ENCODE results near the gene MTUS2.

Gene MTUS2

DNA sequence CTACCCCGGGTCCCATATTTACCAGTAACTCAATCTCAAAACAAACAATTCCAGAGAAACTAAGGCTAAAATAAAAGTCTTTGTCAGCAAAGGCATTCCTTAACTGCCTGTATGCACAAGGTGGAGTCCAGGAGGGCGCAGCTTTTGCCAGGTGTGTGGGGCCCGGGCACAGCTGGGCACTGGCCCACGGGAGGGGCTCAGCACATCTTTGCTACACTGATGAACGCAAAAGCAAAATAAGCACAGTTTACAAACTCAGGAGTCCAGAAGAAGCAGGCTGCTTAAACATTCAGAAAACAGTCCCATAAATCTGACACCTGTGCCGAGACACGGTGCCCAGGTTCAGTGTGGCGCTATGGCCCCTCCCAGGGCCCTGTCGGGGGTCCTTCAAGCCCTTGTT, 704.5 kb downstream of the MTUS2 start:
- no peaks in the 10 kb centered on the region for H3K9me3 Mint-ChIP-seq
- no peak overlapping the region for H3K4me3 Mint-ChIP-seq
- TF ChIP-seq, protein P1, sequence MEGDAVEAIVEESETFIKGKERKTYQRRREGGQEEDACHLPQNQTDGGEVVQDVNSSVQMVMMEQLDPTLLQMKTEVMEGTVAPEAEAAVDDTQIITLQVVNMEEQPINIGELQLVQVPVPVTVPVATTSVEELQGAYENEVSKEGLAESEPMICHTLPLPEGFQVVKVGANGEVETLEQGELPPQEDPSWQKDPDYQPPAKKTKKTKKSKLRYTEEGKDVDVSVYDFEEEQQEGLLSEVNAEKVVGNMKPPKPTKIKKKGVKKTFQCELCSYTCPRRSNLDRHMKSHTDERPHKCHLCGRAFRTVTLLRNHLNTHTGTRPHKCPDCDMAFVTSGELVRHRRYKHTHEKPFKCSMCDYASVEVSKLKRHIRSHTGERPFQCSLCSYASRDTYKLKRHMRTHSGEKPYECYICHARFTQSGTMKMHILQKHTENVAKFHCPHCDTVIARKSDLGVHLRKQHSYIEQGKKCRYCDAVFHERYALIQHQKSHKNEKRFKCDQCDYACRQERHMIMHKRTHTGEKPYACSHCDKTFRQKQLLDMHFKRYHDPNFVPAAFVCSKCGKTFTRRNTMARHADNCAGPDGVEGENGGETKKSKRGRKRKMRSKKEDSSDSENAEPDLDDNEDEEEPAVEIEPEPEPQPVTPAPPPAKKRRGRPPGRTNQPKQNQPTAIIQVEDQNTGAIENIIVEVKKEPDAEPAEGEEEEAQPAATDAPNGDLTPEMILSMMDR (IDR thresholded peaks at IDR 0.05) = no peak
- peaks cover 41% of the 10 kb centered on the region for H3K4me1 Mint-ChIP-seq
- peak overlapping the region; percentile 81 for H3K27ac Mint-ChIP-seq
- no peaks in the 10 kb centered on the region for H3K27me3 Mint-ChIP-seq (ENCODE audit: low read depth, poor library complexity)
- no peak for DNase-seq
- peaks cover 49% of the 10 kb centered on the region for H3K36me3 Mint-ChIP-seq (ENCODE audit: low read depth)

DNA sequence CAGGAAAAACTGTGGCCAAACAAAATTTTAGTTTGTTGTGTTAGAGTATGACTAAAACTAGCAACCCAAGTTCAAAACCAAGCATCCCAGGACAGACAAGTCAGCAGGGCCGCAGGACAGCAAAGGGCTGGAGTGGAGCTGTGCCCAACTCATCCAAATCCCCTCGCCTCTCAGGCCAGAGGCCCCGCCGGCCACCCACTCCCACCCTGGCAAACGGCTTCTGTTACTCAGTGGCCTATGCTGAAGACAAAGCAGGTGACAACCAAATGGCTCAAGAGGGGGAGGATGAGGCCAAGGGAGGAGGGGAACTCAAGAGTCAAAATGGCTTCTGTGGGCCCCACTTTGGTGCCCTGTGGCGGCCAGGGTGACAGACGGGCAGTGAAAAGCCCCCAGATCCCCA, 705.6 kb downstream of the MTUS2 start:
- no peak for DNase-seq
- Mint-ChIP-seq H3K4me3 (no peak overlapping the region), H3K36me3 (ENCODE audit: low read depth) (peaks cover 49% of the 10 kb centered on the region), H3K4me1 (peaks cover 46% of the 10 kb centered on the region), H3K27me3 (ENCODE audit: low read depth, poor library complexity) (no peaks in the 10 kb centered on the region), H3K27ac (no peak overlapping the region), H3K9me3 (no peaks in the 10 kb centered on the region)
- TF ChIP-seq, protein P1 (IDR thresholded peaks at IDR 0.05) = no peak

DNA sequence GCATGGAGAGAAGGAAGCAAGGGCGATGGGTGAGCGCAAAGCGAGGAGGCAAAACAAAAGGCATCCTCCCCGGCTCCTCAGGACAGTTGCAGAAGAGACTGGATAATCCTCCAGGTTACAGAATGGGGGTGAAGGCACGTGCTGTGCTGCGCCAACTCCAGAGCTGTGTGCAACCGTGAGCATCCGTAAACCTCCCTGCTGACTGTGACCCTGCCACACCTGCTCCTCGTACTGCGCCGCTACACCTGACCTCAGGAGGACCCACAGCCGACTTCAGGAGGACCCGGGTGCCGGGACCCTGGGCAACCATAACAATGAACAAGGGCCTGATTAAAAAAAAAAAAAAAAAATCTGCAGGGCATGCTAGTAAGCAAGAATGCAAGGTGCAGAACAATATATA, 706.6 kb downstream of the MTUS2 start:
- TF ChIP-seq, protein P1 (IDR thresholded peaks at IDR 0.05) = no peak
- Mint-ChIP-seq H3K4me1 (peaks cover 47% of the 10 kb centered on the region), H3K27ac (no peak overlapping the region), H3K27me3 (ENCODE audit: low read depth, poor library complexity) (no peaks in the 10 kb centered on the region), H3K36me3 (ENCODE audit: low read depth) (peaks cover 44% of the 10 kb centered on the region), H3K4me3 (no peak overlapping the region), H3K9me3 (no peaks in the 10 kb centered on the region)
- DNase-seq = no peak

DNA sequence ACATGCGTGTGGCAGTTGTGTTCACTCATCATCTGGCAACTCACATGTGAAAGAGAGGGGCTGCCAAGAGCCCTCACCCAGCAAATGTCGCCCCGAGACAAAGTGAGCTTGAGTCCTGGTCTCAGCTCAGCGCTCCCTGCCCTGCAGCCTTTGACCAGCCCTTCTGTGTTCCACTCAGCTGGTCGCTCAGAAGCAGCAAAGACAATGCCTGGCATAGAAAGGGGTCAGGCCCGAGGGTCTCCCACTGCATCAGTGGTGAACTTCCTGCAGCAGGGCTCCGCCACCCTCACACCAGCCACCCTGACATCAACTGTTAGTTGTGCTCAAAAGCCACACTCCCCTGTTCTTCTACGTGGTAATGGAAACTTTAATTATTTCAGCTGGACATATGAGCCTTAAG, 707.4 kb downstream of the MTUS2 start:
- Mint-ChIP-seq H3K36me3 (ENCODE audit: low read depth) (peaks cover 37% of the 10 kb centered on the region), H3K4me3 (no peak overlapping the region), H3K4me1 (peaks cover 42% of the 10 kb centered on the region), H3K27me3 (ENCODE audit: low read depth, poor library complexity) (no peaks in the 10 kb centered on the region), H3K9me3 (no peaks in the 10 kb centered on the region), H3K27ac (no peak overlapping the region)
- TF ChIP-seq, protein P1 (IDR thresholded peaks at IDR 0.05) = no peak
- no peak for DNase-seq

DNA sequence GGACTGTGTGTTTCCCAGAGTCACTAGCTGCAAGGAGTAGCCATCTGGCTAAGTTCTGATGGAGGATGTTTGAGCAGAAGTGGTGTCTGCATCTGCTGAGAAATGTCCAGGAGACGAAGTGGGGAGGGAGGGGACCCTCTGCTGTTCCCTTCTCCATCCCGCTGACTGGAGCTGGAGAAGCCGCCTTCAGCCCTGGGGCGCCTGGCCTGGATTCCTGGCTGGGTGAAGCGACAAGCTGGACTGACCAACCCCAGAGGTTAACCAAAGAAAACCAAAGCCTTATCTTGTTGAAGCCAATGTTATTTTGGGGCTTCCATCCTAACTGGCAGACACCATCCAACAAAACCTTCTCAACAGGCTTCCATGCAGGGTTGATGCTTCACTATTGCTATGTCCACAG, 707.8 kb downstream of the MTUS2 start:
- no peak for DNase-seq
- Mint-ChIP-seq H3K36me3 (ENCODE audit: low read depth) (peaks cover 33% of the 10 kb centered on the region), H3K9me3 (no peaks in the 10 kb centered on the region), H3K27me3 (ENCODE audit: low read depth, poor library complexity) (no peaks in the 10 kb centered on the region), H3K27ac (no peak overlapping the region), H3K4me1 (peaks cover 46% of the 10 kb centered on the region), H3K4me3 (no peak overlapping the region)
- TF ChIP-seq, protein P1 (IDR thresholded peaks at IDR 0.05) = no peak

DNA sequence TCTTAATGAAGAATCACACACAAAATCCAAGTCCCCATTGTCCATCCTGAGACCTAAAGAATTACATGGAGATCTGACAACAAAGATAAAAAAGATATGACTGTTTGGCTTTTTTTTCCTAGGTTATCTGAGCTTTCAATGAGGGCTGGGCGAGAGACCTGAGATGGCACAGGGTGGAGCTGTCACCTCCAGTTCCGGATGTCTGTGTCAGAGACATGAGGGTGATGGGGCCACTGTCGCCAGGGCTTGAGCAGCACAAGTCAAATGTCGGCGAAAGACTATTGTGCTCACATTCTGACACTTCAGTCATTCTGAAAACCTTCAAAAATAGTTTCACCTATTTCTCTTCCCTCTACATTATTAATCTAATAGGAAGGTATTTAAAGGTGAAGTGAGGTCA, 709.6 kb downstream of the MTUS2 start:
- TF ChIP-seq, protein P1 (IDR thresholded peaks at IDR 0.05) = no peak
- Mint-ChIP-seq H3K9me3 (no peaks in the 10 kb centered on the region), H3K4me1 (peaks cover 28% of the 10 kb centered on the region), H3K4me3 (no peak overlapping the region), H3K36me3 (ENCODE audit: low read depth) (peaks cover 29% of the 10 kb centered on the region), H3K27me3 (ENCODE audit: low read depth, poor library complexity) (no peaks in the 10 kb centered on the region), H3K27ac (no peak overlapping the region)
- no peak for DNase-seq
